SK-N-SH treated with all-trans-retinoic acid at 6 μM for 48 hours (cell line): Measurements from ENCODE around the gene TAC4.

ENCODE experiments used
- ATAC-seq: fragments of 200-7000 bp; cut with Tn5 transposase; 3 replicates; pipeline ENCODE4 v1.9.1; 2020; ENCODE audit warnings: mild to moderate bottlenecking, moderate library complexity
- ARNTL ChIP-seq: fragments of 450-650 bp; formaldehyde crosslinking; IDR thresholded peaks from 2 replicates; pipeline ENCODE4 v1.5.0; 2020; ENCODE audit warnings: low read depth, mild to moderate bottlenecking, moderate library complexity, borderline replicate concordance
- BACH2 ChIP-seq: fragments of 250-450 bp; sonication (Bioruptor Pico); IDR thresholded peaks from 2 replicates; pipeline ENCODE4 v1.9.0; 2021; ENCODE audit warnings: mild to moderate bottlenecking, borderline replicate concordance
- CSDC2 ChIP-seq: fragments of 250-450 bp; sonication (Bioruptor Pico); IDR thresholded peaks from 2 replicates; pipeline ENCODE4 v1.5.0; 2020; ENCODE audit warnings: mild to moderate bottlenecking, moderate library complexity
- ESRRG ChIP-seq: fragments of 250-450 bp; sonication (Bioruptor Pico); IDR thresholded peaks from 2 replicates; pipeline ENCODE4 v1.6.1; 2021; ENCODE audit warnings: mild to moderate bottlenecking
- ISL1 ChIP-seq: fragments of 250-450 bp; sonication (Bioruptor Pico); IDR thresholded peaks from 2 replicates; pipeline ENCODE4 v2.1.2; 2022; ENCODE audit warnings: mild to moderate bottlenecking, moderate library complexity
- OSR1 ChIP-seq: fragments of 250-450 bp; sonication (Bioruptor Pico); IDR thresholded peaks from 2 replicates; pipeline ENCODE4 v1.8.0; 2022; ENCODE audit warnings: moderate library complexity, mild to moderate bottlenecking, inconsistent platforms
- ZC3H10 ChIP-seq: fragments of 250-450 bp; sonication (Bioruptor Pico); IDR thresholded peaks from 2 replicates; pipeline ENCODE4 v1.5.1; 2021; ENCODE audit warnings: mild to moderate bottlenecking, moderate library complexity
- ZNF565 ChIP-seq: fragments of 450-650 bp; formaldehyde crosslinking; conservative IDR thresholded peaks from 2 replicates; pipeline ENCODE4 v1.5.0; 2020; ENCODE audit warnings: low read depth, mild to moderate bottlenecking, moderate library complexity
- ZNF8 ChIP-seq: fragments of 450-650 bp; formaldehyde crosslinking; IDR thresholded peaks from 2 replicates; pipeline ENCODE4 v1.5.0; 2020; ENCODE audit warnings: mild to moderate bottlenecking, moderate library complexity
- TF ChIP-seq, protein P1 (sequence below): fragments of 250-450 bp; sonication (Bioruptor Pico); IDR thresholded peaks from 2 replicates; pipeline ENCODE4 v1.5.0; 2020; ENCODE audit warnings: mild to moderate bottlenecking, moderate library complexity
- TF ChIP-seq, protein P2 (sequence below): fragments of 250-450 bp; sonication (Bioruptor Pico); IDR thresholded peaks from 2 replicates; pipeline ENCODE4 v1.5.1; 2021; ENCODE audit warnings: mild to moderate bottlenecking, moderate library complexity
- TF ChIP-seq, protein P3 (sequence below): fragments of 250-450 bp; sonication (Bioruptor Pico); IDR thresholded peaks from 2 replicates; pipeline ENCODE4 v1.8.0; 2020; ENCODE audit warnings: mild to moderate bottlenecking, moderate library complexity, borderline replicate concordance
- TF ChIP-seq, protein P4 (sequence below): fragments of 250-450 bp; sonication (Bioruptor Pico); IDR thresholded peaks from 2 replicates; pipeline ENCODE4 v1.8.0; 2021; ENCODE audit warnings: low read depth, mild to moderate bottlenecking, moderate library complexity, borderline replicate concordance

The TAC4 gene

DNA sequence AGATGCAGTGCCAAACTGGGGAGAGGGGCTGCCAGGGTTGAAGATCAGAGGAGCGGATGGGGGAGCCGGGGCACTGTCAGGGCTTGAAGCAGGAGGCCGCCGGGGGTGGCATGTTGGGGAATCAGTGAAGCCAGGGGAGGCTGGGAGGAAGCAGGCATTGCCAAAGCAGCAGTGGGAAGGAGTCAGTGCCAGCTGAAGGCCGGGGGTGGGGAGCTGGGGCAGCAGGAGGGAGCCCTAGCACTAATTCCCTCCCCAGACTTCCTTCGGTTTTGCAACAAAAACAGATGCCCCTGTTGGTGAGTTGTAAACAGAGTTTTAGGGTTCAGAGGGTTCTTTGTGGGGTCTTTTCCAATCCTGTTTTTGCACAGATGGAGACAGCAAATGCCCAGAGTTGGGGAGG is 10.9 kb upstream of the TAC4 start:
- no peak for ATAC-seq

DNA sequence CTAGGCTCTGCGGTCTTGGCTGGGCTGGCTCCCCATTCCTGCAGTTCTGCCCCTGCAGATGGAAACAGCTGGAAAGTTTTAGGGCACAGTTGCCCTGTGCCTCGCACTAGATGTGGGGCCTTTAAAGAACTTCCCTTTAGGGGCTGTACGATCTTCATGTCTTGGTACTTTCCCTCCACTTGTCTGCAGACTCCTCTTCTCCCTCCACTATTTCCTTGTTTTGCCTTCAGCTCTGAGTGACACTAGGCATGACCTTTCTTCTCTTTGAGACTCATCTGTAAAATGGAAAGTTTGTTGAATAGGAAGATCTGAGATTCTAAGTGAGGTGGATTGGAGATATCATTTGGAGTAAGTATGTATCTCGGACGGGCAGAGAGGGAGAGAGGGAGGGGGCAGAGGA is 6.3 kb upstream of the TAC4 start:
- ATAC-seq: no peak

More for the DNA sequence above, 10.9 kb upstream of the TAC4 start:
- TF ChIP-seq, protein P1, sequence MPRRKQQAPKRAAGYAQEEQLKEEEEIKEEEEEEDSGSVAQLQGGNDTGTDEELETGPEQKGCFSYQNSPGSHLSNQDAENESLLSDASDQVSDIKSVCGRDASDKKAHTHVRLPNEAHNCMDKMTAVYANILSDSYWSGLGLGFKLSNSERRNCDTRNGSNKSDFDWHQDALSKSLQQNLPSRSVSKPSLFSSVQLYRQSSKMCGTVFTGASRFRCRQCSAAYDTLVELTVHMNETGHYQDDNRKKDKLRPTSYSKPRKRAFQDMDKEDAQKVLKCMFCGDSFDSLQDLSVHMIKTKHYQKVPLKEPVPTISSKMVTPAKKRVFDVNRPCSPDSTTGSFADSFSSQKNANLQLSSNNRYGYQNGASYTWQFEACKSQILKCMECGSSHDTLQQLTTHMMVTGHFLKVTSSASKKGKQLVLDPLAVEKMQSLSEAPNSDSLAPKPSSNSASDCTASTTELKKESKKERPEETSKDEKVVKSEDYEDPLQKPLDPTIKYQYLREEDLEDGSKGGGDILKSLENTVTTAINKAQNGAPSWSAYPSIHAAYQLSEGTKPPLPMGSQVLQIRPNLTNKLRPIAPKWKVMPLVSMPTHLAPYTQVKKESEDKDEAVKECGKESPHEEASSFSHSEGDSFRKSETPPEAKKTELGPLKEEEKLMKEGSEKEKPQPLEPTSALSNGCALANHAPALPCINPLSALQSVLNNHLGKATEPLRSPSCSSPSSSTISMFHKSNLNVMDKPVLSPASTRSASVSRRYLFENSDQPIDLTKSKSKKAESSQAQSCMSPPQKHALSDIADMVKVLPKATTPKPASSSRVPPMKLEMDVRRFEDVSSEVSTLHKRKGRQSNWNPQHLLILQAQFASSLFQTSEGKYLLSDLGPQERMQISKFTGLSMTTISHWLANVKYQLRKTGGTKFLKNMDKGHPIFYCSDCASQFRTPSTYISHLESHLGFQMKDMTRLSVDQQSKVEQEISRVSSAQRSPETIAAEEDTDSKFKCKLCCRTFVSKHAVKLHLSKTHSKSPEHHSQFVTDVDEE (CRISPR knock-in tag): no peak
- TF ChIP-seq, protein P2, sequence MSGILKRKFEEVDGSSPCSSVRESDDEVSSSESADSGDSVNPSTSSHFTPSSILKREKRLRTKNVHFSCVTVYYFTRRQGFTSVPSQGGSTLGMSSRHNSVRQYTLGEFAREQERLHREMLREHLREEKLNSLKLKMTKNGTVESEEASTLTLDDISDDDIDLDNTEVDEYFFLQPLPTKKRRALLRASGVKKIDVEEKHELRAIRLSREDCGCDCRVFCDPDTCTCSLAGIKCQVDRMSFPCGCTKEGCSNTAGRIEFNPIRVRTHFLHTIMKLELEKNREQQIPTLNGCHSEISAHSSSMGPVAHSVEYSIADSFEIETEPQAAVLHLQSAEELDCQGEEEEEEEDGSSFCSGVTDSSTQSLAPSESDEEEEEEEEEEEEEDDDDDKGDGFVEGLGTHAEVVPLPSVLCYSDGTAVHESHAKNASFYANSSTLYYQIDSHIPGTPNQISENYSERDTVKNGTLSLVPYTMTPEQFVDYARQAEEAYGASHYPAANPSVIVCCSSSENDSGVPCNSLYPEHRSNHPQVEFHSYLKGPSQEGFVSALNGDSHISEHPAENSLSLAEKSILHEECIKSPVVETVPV (CRISPR knock-in tag): no peak
- TF ChIP-seq ESRRG (no peak), ARNTL (CRISPR knock-in tag) (no peak)
- TF ChIP-seq, all 23 proteins: peak for 0

DNA sequence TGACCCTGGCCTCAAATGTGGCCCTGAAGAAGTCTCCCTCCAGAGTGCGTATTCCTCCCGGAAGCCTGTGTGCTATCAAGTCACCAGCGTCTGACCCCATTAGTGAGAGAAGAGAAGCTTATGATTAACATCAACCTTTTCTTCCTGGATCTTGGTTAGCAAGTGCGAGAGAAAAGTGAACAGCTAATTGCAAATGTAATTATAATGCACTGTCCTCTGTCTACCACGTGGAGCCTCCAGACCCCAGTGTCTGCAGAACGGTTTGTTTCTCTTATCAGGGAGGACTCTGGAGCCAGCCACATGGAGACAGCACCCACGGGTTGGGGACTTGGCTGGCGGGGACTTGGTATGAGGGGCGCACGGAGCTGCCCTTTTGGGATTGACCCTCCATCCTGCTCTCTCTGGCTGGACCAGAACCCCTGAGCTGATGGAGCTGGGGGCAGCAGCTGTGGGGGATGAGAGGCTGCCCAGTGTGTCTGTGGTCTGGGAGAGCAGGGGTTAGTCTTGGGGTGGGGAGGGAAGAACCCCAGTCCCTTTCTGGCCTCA is 5.7 kb upstream of the TAC4 start:
- TF ChIP-seq ZNF8 (CRISPR knock-in tag): no peak
- no peak for TF ChIP-seq ARNTL (CRISPR knock-in tag)
- TF ChIP-seq ZNF565 (CRISPR knock-in tag): no peak
- TF ChIP-seq, protein P2 (CRISPR knock-in tag): no peak
- TF ChIP-seq, protein P3, sequence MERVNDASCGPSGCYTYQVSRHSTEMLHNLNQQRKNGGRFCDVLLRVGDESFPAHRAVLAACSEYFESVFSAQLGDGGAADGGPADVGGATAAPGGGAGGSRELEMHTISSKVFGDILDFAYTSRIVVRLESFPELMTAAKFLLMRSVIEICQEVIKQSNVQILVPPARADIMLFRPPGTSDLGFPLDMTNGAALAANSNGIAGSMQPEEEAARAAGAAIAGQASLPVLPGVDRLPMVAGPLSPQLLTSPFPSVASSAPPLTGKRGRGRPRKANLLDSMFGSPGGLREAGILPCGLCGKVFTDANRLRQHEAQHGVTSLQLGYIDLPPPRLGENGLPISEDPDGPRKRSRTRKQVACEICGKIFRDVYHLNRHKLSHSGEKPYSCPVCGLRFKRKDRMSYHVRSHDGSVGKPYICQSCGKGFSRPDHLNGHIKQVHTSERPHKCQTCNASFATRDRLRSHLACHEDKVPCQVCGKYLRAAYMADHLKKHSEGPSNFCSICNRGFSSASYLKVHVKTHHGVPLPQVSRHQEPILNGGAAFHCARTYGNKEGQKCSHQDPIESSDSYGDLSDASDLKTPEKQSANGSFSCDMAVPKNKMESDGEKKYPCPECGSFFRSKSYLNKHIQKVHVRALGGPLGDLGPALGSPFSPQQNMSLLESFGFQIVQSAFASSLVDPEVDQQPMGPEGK (CRISPR knock-in tag): no peak
- ATAC-seq: no peak

More for the DNA sequence above, 6.3 kb upstream of the TAC4 start:
- TF ChIP-seq, protein P2 (CRISPR knock-in tag): no peak
- TF ChIP-seq BACH2 (CRISPR knock-in tag) (no peak), ISL1 (CRISPR knock-in tag) (no peak), OSR1 (CRISPR knock-in tag) (no peak), CSDC2 (CRISPR knock-in tag) (no peak), ZC3H10 (CRISPR knock-in tag) (no peak), ZNF565 (CRISPR knock-in tag) (no peak)
- TF ChIP-seq, protein P4, sequence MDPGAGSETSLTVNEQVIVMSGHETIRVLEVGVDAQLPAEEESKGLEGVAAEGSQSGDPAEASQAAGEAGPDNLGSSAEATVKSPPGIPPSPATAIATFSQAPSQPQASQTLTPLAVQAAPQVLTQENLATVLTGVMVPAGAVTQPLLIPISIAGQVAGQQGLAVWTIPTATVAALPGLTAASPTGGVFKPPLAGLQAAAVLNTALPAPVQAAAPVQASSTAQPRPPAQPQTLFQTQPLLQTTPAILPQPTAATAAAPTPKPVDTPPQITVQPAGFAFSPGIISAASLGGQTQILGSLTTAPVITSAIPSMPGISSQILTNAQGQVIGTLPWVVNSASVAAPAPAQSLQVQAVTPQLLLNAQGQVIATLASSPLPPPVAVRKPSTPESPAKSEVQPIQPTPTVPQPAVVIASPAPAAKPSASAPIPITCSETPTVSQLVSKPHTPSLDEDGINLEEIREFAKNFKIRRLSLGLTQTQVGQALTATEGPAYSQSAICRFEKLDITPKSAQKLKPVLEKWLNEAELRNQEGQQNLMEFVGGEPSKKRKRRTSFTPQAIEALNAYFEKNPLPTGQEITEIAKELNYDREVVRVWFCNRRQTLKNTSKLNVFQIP (CRISPR knock-in tag): no peak
- TF ChIP-seq, protein P3 (CRISPR knock-in tag): no peak
